Renal pelvis (tissue), 12 donors: Measurements from ENCODE around the gene SYT6. TPM values are rescaled to one million over a fixed set of nuclear protein-coding genes. Genes with fewer than 3 reads are reported as not detected.

Experiments used
- DNase-seq: peaks from one replicate; pipeline ENCODE4 v3.0.0-alpha.2; 2013
- long read RNA-seq, 16 experiments: transcript quantifications; one replicate each; lab custom pipeline, GENCODE V29; 2026
- polyA plus RNA-seq, 3 donors: library from polyadenylated mRNA; unstranded; fragments of 120-200 nt; gene quantifications; one replicate each; pipeline ENCODE4 v1.2.1, GENCODE V29; 2013; ENCODE audit not compliant: insufficient read length in 3 of 3

Gene SYT6
- polyA plus RNA-seq = 1 to 10 TPM; 1.3 to 1.9 (median 1.6) TPM
- long read RNA-seq, donor 1 = 0 reads
- long read RNA-seq, donor 2 = 0 reads
- long read RNA-seq, donor 3 = 0 reads
- long read RNA-seq, donor 4 = 0 reads
- long read RNA-seq, donor 5 = 0 reads
- long read RNA-seq, donor 6 = 0 reads
- long read RNA-seq, donor 7 = 0 reads
- long read RNA-seq, donor 8 = 0 reads
- long read RNA-seq, donor 9, partial matches to known transcripts = 0 of 1 reads
- long read RNA-seq, donor 9, other reads (novel, unspliced or antisense) = 0 of 1 reads
- long read RNA-seq, donor 10, full-length matches to known transcripts = 1 of 1 reads
- long read RNA-seq, donor 10, partial matches to known transcripts = 0 of 1 reads
- long read RNA-seq, donor 10, other reads (novel, unspliced or antisense) = 0 of 1 reads
- long read RNA-seq, donor 11 = 0 reads
- long read RNA-seq, donor 12 = 0 reads
- long read RNA-seq, donor 13 = 0 reads
- long read RNA-seq, donor 14 = 0 reads
- long read RNA-seq, donor 15 = 0 reads
- long read RNA-seq, donor 16, full-length matches to known transcripts = 1 of 1 reads
- long read RNA-seq, donor 16, partial matches to known transcripts = 0 of 1 reads
- long read RNA-seq, donor 16, other reads (novel, unspliced or antisense) = 0 of 1 reads

GRCh38 chr1:114153261-114154145 lies at the start of gene SYT6:
SYT6 (minus strand) TSS chr1:114153869; CDS start chr1:114153772, 97 bp downstream.
- no peak for DNase-seq

- no peak for DNase-seq
Measured at GRCh38 chr1:114201486-114201885, 47.8 kb upstream of the SYT6 start.

- no peak for DNase-seq
Measured at GRCh38 chr1:114199017-114199594, 45.4 kb upstream of the SYT6 start.

- DNase-seq = no peak
Measured at GRCh38 chr1:114196992-114197907, 43.6 kb upstream of the SYT6 start.

- DNase-seq = no peak
Measured at GRCh38 chr1:114195819-114196218, 42.1 kb upstream of the SYT6 start.

GRCh38 chr1:114192328-114192727 lies 38.7 kb upstream of the SYT6 start:
- no peak for DNase-seq

- DNase-seq = no peak
Measured at GRCh38 chr1:114189398-114189797, 35.7 kb upstream of the SYT6 start.

GRCh38 chr1:114181356-114181755 lies 27.7 kb upstream of the SYT6 start:
- no peak for DNase-seq

GRCh38 chr1:114180742-114181141 lies 27.1 kb upstream of the SYT6 start:
- no peak for DNase-seq

- no peak for DNase-seq
Measured at GRCh38 chr1:114178936-114179335, 25.3 kb upstream of the SYT6 start.

GRCh38 chr1:114177282-114177681 lies 23.6 kb upstream of the SYT6 start:
- no peak for DNase-seq

- DNase-seq = no peak
Measured at GRCh38 chr1:114176366-114176765, 22.7 kb upstream of the SYT6 start.

GRCh38 chr1:114173680-114174079 lies 20.0 kb upstream of the SYT6 start:
- DNase-seq = no peak

GRCh38 chr1:114169509-114169908 lies 15.8 kb upstream of the SYT6 start:
- no peak for DNase-seq

- DNase-seq = no peak
Measured at GRCh38 chr1:114167226-114167625, 13.6 kb upstream of the SYT6 start.

- DNase-seq = no peak
Measured at GRCh38 chr1:114164840-114165543, 11.3 kb upstream of the SYT6 start.

GRCh38 chr1:114159941-114160340 lies 6.3 kb upstream of the SYT6 start:
- no peak for DNase-seq

- no peak for DNase-seq
Measured at GRCh38 chr1:114157275-114157660, 3.6 kb upstream of the SYT6 start.

- no peak for DNase-seq
Measured at GRCh38 chr1:114156538-114157274, 3.0 kb upstream of the SYT6 start.

- DNase-seq = no peak
Measured at GRCh38 chr1:114155706-114156105, 2.0 kb upstream of the SYT6 start.
